Left colon (tissue), 2 donors: ENCODE data around the gene ZNF117. TPM values are rescaled to one million over a fixed set of nuclear protein-coding genes. Genes with fewer than 3 reads are reported as not detected.
"Not testable (repeated sequence)": the region's sequence is repeated elsewhere in the genome, so short reads cannot be mapped to it uniquely, and the experiment has no call there.

Experiments used
- ATAC-seq: fragments of 200-7000 bp; cut with Tn5 transposase; one replicate; pipeline ENCODE4 v1.9.1; 2020; ENCODE audit warnings: mild to moderate bottlenecking, moderate library complexity
- DNase-seq, 2 donors: peaks; one replicate each; pipeline ENCODE4 v3.0.0-alpha.2; 2020
- intact Hi-C, 2 donors: fragments of 100-400 bp; cut with DNase I in 1 of 2; cut with micrococcal nuclease in 1 of 2; formaldehyde crosslinking; loops; one replicate each; pipeline versions ENCODE4 v1.11.2 to v1.14.0; 2022; cut with DNase I, micrococcal nuclease
- total RNA-seq, 2 donors: library from RNA; stranded (reverse); fragmentation: NEBNext Ultra II Directional; extraction: Animal tissue kit (Norgen Biotek cat#: 25700); gene quantifications; one replicate each; pipeline ENCODE4 v1.2.1, GENCODE V29; 2021
- donor health status: DM: no; HTN: no; CAD: no.
- donor health status: DM: yes; HTN: yes; CAD: no.

The ZNF117 gene
- total RNA-seq, 2 donors from 2014 or later, result 3.3 to 3.4 TPM

- DNase-seq, ATAC-seq, intact Hi-C loops: not testable (repeated sequence)
These were observed 50.8 kb downstream of the ZNF117 start for GRCh38 chr7:64940021-64940420.

DNA sequence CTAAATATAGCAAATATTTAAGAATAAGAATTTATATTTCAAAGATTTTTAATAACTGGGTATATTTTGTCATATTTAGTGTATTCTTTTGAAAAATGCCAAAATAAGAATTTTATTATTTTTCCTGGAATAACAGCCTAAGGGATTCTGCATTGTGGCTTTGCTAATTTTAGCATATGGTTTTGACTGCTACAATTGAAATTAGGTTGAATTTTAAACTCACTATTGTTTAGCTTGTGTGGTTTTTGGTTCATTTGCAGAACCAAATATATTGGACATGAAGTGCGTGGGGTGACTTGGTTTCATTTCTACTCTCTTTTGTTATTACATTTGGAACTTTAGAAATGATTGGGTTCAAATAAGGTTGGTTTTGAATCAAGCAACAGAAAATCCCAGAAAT, 52.3 kb downstream of the ZNF117 start:
- no peak for DNase-seq
- no peak for ATAC-seq
- intact Hi-C loops, result no loop called here

- intact Hi-C loops, result no loop called here
- DNase-seq, result no peak
- no peak for ATAC-seq
These were observed 56.4 kb downstream of the ZNF117 start for GRCh38 chr7:64934478-64934877.

DNA sequence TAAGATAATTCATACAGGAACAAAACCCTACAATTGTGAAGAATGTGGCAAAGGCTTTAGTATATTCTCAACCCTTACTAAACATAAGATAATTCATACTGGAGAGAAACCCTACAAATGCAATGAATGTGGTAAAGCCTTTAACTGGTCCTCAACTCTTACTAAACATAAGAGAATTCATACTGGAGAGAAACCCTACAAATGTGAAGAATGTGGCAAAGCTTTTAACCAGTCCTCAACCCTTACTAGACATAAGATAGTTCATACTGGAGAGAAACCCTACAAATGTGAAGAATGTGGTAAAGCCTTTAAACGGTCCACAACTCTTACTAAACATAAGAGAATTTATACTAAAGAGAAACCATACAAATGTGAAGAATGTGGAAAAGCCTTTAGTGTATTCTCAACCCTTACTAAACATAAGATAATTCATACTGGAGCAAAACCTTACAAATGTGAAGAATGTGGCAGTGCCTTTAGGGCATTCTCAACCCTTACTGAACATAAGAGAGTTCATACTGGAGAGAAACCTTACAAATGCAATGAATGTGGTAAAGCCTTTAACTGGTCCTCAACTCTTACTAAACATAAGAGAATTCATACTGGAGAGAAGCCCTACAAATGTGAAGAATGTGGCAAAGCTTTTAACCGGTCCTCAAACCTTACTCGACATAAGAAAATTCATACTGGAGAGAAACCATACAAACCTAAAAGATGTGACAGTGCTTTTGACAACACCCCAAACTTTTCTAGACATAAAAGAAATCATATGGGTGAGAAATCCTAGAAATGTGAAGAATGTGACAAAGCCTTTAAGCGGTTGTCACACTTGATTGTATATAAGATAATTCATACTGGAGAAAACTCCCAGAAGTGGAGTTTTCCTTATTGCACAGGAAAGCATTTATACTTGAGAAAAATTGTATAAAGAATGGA, 62.3 kb downstream of the ZNF117 start:
- intact Hi-C loops, ATAC-seq, DNase-seq: not testable (repeated sequence)

Other genes with a start within 250 kb of the ZNF117 start
- gene ZNF138, start 196.6 kb downstream of the ZNF117 start, total RNA-seq, result 1 to 10 TPM; 6.3 to 6.6 TPM
- 1 to 10 TPM; 3.9 TPM for gene ZNF273, start 87.8 kb downstream of the ZNF117 start, total RNA-seq
- gene ERV3-1, start 15.7 kb upstream of the ZNF117 start, total RNA-seq, result 1 to 10 TPM; 5.6 to 7.4 TPM